Right lobe of liver (tissue), 6 donors: ENCODE results near the gene PPM1J. TPM values are rescaled to one million over a fixed set of nuclear protein-coding genes. Genes with fewer than 3 reads are reported as not detected.
"Not testable (repeated sequence)": the region's sequence is repeated elsewhere in the genome, so short reads cannot be mapped to it uniquely, and the experiment has no call there.

Experiments used
- ATAC-seq, 4 donors: fragments of 200-7000 bp; cut with Tn5 transposase; one replicate each; pipeline ENCODE4 v1.9.1; 2020; ENCODE audit warnings: mild to moderate bottlenecking in 4 of 4, moderate library complexity in 4 of 4
- DNase-seq, 3 donors: peaks; one replicate each; pipeline ENCODE4 v3.0.0-alpha.2; 2020
- H3K27ac ChIP-seq, 3 donors: fragments of 200-600 bp; one replicate each; pipeline ENCODE4 v1.8.0; 2022
- H3K27me3 ChIP-seq, 2 donors: fragments of 200-600 bp; one replicate each; pipeline ENCODE4 v1.8.0; 2022
- H3K36me3 ChIP-seq, 4 donors: fragments of 200-600 bp; sonication (generic) in 1 of 4; one replicate each; pipeline versions ENCODE4 v1.5.1 to v1.8.0; 2017 to 2022; ENCODE audit warnings: control low read depth in 1 of 4
- H3K4me1 ChIP-seq, 4 donors: fragments of 200-600 bp; sonication (generic) in 1 of 4; one replicate each; pipeline versions ENCODE4 v1.5.1 to v1.8.0; 2017 to 2022; ENCODE audit warnings: control low read depth in 1 of 4
- H3K4me3 ChIP-seq, 3 donors: fragments of 200-600 bp; one replicate each; pipeline ENCODE4 v1.8.0; 2022
- H3K9me3 ChIP-seq, 4 donors: fragments of 200-600 bp; sonication (generic) in 1 of 4; one replicate each; pipeline versions ENCODE4 v1.5.1 to v1.8.0; 2017 to 2022; ENCODE audit warnings: control low read depth in 1 of 4
- CTCF ChIP-seq, 4 donors: fragments of 200-600 bp in 3 of 4; fragments of 450-650 bp in 1 of 4; IDR thresholded peaks; one replicate each; pipeline versions ENCODE4 v1.5.1 to v1.8.0; 2016 to 2022; ENCODE audit warnings: antibody characterized with exemption in 4 of 4, mild to moderate bottlenecking in 2 of 4
- POLR2A ChIP-seq: fragments of 450-650 bp; IDR thresholded peaks from one replicate; pipeline ENCODE4 v1.6.1; 2017; ENCODE audit warnings: antibody characterized with exemption, mild to moderate bottlenecking
- WGBS: methylation state at CpG from one replicate; pipeline ENCODE4 v1.1.6; 2018; ENCODE audit warnings: low coverage, low lambda C conversion rate; ENCODE audit not compliant: insufficient coverage; ENCODE audit errors: missing lambda C conversion rate; 5-methylcytosine and 5-hydroxymethylcytosine counted together
- intact Hi-C, 2 donors: fragments of 100-400 bp; cut with DNase I; formaldehyde crosslinking; loops; one replicate each; pipeline versions ENCODE4 v1.11.2 to v1.14.1; 2022
- total RNA-seq, 6 experiments: library from RNA; depleted of rRNA in 2 of 6; stranded (reverse); fragments of >200 nt in 2 of 6; fragmentation: NEBNext Ultra II Directional in 3 of 6; extraction: Animal tissue kit (Norgen Biotek cat#: 25700) in 3 of 6; gene quantifications; one replicate each; pipeline versions ENCODE4 v1.1.0 to v1.2.4, GENCODE V29; 2016 to 2023
- donor health status: DM: no; HTN: yes; CAD: no.
- donor health status: DM: no; HTN: no; CAD: no.
- donor health status: DM: no; HTN: no; CAD: no.
- donor health status: DM: no; HTN: yes; CAD: no.
- donor health status: DM: no; HTN: yes; CAD: no.

Gene PPM1J
- total RNA-seq, 6 experiments from 2014 or later: 0.15 to 1.2 (median 0.40) TPM

- intact Hi-C loops: no loop called here
- no peak overlapping the region for H3K4me3 ChIP-seq
- WGBS: 50% methylated on average over 1 of the region's 1 CpG
Observed at GRCh38 chr1:112729909-112730308, 14.8 kb upstream of the PPM1J start.

GRCh38 chr1:112729011-112729410 is 13.9 kb upstream of the PPM1J start:
- H3K36me3 ChIP-seq, DNase-seq, intact Hi-C loops, H3K27me3 ChIP-seq, ATAC-seq, H3K4me3 ChIP-seq, H3K9me3 ChIP-seq, H3K27ac ChIP-seq, H3K4me1 ChIP-seq: not testable (repeated sequence)
- 40% methylated on average over 3 of the region's 3 CpGs for WGBS

More at GRCh38 chr1:112729909-112730308, 14.8 kb upstream of the PPM1J start:
- H3K27ac ChIP-seq: no peak overlapping the region
- no peaks in the 10 kb centered on the region for H3K9me3 ChIP-seq
- no peak for DNase-seq
- ATAC-seq: no peak
- no peaks in the 10 kb centered on the region for H3K4me1 ChIP-seq
- no peaks in the 10 kb centered on the region for H3K27me3 ChIP-seq
- no peaks in the 10 kb centered on the region for H3K36me3 ChIP-seq
- TF ChIP-seq POLR2A (no peak), CTCF (IDR thresholded peaks at IDR 0.05) (no peak)

- H3K9me3 ChIP-seq, ATAC-seq, DNase-seq, H3K36me3 ChIP-seq, intact Hi-C loops, H3K27ac ChIP-seq, H3K27me3 ChIP-seq, H3K4me1 ChIP-seq, H3K4me3 ChIP-seq: not testable (repeated sequence)
- WGBS: 91% methylated on average over 21 of the region's 33 CpGs
Observed at GRCh38 chr1:112728306-112728971, 13.3 kb upstream of the PPM1J start.

- Histone ChIP-seq H3K27me3 (no peaks in the 10 kb centered on the region), H3K9me3 (no peaks in the 10 kb centered on the region), H3K4me3 (no peak overlapping the region), H3K36me3 (no peaks in the 10 kb centered on the region), H3K27ac (no peak overlapping the region), H3K4me1 (no peaks in the 10 kb centered on the region)
- DNase-seq: no peak
- ATAC-seq: no peak
- TF ChIP-seq POLR2A (no peak), CTCF (IDR thresholded peaks at IDR 0.05) (no peak)
- no CpG with 5 or more reads among the region's 2 CpGs for WGBS
- intact Hi-C loops: no loop called here
Observed at GRCh38 chr1:112727716-112728115, 12.6 kb upstream of the PPM1J start.

- WGBS: 80% methylated on average over 3 of the region's 4 CpGs
- H3K36me3 ChIP-seq, H3K4me3 ChIP-seq, DNase-seq, H3K9me3 ChIP-seq, H3K4me1 ChIP-seq, H3K27me3 ChIP-seq, H3K27ac ChIP-seq, intact Hi-C loops, ATAC-seq: not testable (repeated sequence)
Observed at GRCh38 chr1:112724240-112724639, 9.1 kb upstream of the PPM1J start.

DNA sequence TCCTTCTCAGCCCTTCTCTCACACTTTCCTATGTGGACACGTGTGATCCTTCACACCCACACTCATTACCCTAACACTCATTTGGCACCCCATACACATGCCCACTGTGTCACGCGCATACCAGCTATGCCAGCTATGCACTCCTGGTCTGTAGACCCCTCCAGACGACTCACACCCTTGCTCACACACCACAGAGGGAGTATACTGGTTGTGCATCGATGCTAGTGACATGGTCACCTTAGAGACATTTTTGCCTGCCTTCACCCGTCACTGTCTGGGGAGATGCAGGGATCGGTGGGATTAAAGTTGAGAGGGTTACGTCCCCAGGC is 8.3 kb upstream of the PPM1J start:
- 56% methylated on average over 6 of the region's 8 CpGs for WGBS
- intact Hi-C loops: no loop called here
- Histone ChIP-seq H3K9me3 (no peaks in the 10 kb centered on the region), H3K36me3 (no peaks in the 10 kb centered on the region), H3K27ac (no peak overlapping the region), H3K27me3 (no peaks in the 10 kb centered on the region), H3K4me1 (peaks cover 0 to 5% (median 2%) of the 10 kb centered on the region in 4 donors), H3K4me3 (no peak overlapping the region)
- no peak for ATAC-seq
- no peak for TF ChIP-seq CTCF (IDR thresholded peaks at IDR 0.05)
- TF ChIP-seq POLR2A: no peak
- no peak for DNase-seq
